K562 (cell line): Measurements from ENCODE around the gene KCTD19. TPM values are rescaled to one million over a fixed set of nuclear protein-coding genes. Genes with fewer than 3 reads are reported as not detected.

Source experiments
- NRF1 ChIP-seq, 2 experiments: fragments of 450-650 bp; IDR thresholded peaks in 1 of 2; conservative IDR thresholded peaks in 1 of 2; 2 replicates each; pipeline ENCODE4 v1.6.1; 2014; ENCODE audit warnings: mild to moderate bottlenecking in 2 of 2
- RB1 ChIP-seq: fragments of 450-650 bp; IDR thresholded peaks from 2 replicates; pipeline ENCODE4 v1.6.1; 2017; ENCODE audit warnings: low read depth, mild to moderate bottlenecking
- SOX6 ChIP-seq: fragments of 450-650 bp; IDR thresholded peaks from 2 replicates; pipeline ENCODE4 v1.6.1; 2014; ENCODE audit warnings: mild to moderate bottlenecking
- ZBTB17 ChIP-seq: fragments of 450-650 bp; formaldehyde crosslinking; IDR thresholded peaks from 2 replicates; pipeline ENCODE4 v1.4.0; 2020; ENCODE audit warnings: mild to moderate bottlenecking
- ZNF764 ChIP-seq: fragments of 250-450 bp; sonication (Bioruptor Pico); IDR thresholded peaks from 2 replicates; pipeline ENCODE4 v1.4.0; 2020; ENCODE audit warnings: low read depth, mild to moderate bottlenecking, moderate library complexity
- polyA plus RNA-seq, 8 experiments: library from polyadenylated mRNA; depleted of rRNA in 4 of 8; stranded (reverse) in 5 of 8; unstranded in 3 of 8; fragments of >200 nt; fragmentation: Nextera tagmentation in 2 of 8; fragmentation: Illumina TruSeq in 1 of 8; extraction: Ambion mirVana in 2 of 8; extraction: Trizol in 1 of 8; gene quantifications; 2 replicates each; pipeline versions ENCODE4 v1.2.1 to v1.2.3, GENCODE V29; 2011 to 2014; ENCODE audit warnings: inconsistent platforms in 1 of 8, missing spikeins in 1 of 8
- total RNA-seq, 7 experiments: library from RNA; depleted of rRNA in 6 of 7; stranded (reverse); fragments of >200 nt in 6 of 7; fragmentation: Illumina TruSeq in 2 of 7; extraction: Trizol in 2 of 7; gene quantifications; 2 replicates each; pipeline versions ENCODE4 v1.2.1 to v1.2.3, GENCODE V29; 2011 to 2021; ENCODE audit warnings: low replicate concordance in 1 of 7
- TF ChIP-seq, protein P1 (sequence below): conservative IDR thresholded peaks from 2 replicates; pipeline ENCODE4 v1.6.1; 2011; ENCODE audit warnings: low read depth, mild to moderate bottlenecking, low read length; ENCODE audit not compliant: control insufficient read depth
- TF ChIP-seq, protein P2 (sequence below), 2 experiments: fragments of 450-650 bp; formaldehyde crosslinking in 1 of 2; IDR thresholded peaks; 2 replicates each; pipeline versions ENCODE4 v1.4.0 to v1.6.1; 2014 to 2020; ENCODE audit warnings: mild to moderate bottlenecking in 2 of 2, borderline replicate concordance in 1 of 2, low read depth in 1 of 2
- TF ChIP-seq, protein P3 (sequence below): fragments of 450-650 bp; formaldehyde crosslinking; IDR thresholded peaks from 2 replicates; pipeline ENCODE4 v1.4.0; 2020; ENCODE audit warnings: mild to moderate bottlenecking, moderate library complexity
- TF ChIP-seq, protein P4 (sequence below): fragments of 250-450 bp; sonication (Bioruptor Pico); IDR thresholded peaks from 2 replicates; pipeline ENCODE4 v1.9.0; 2021; ENCODE audit warnings: mild to moderate bottlenecking, inconsistent platforms

Gene KCTD19
- total and polyA plus RNA-seq, 9 of the 15 experiments (the other 6 are each of a cell fraction or from before 2014, with no cell fraction given): 0.03 to 0.91 (median 0.22) TPM; not detected in 2

DNA sequence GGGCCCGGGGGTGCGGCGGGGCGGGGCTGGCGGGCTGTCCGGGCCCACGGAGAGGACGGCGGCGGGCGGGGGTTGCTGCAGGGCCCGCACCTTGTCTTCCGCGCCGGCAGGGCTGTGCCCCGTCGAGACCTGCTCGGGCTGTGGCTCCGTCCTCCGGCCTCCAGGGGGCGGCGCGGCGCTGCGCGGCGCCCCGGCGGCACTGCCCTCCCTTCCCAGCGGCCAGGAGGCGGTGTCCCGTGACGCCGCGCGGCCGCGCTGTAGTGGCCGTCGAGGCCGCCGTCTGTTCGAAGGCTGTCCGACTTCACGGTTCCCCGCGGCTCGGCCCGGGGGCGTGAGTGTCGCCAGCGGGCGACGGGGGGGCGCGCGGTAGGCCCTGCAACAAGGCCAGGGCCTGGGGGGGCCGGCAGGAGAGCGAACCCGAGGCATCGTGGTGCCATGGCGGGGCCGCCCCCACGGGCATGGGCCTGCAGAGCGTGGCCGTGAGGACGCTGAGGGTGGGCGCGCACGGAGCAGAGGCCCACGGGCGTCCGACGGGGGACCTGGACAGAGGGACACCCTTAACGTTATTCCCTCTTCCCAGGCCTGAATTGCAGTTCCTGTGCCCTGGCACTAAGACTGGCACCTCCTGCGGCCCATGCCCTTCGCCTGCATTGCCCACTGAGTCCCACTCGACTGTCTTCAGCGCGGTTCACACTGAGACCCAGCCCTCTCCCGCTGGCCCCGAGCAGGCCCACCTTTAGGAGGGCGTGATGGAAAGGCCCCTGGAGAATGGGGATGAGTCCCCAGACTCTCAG lies 47.0 kb downstream of the KCTD19 start, which contains the start of gene PLEKHG4 (continued):
- TF ChIP-seq, protein P1, sequence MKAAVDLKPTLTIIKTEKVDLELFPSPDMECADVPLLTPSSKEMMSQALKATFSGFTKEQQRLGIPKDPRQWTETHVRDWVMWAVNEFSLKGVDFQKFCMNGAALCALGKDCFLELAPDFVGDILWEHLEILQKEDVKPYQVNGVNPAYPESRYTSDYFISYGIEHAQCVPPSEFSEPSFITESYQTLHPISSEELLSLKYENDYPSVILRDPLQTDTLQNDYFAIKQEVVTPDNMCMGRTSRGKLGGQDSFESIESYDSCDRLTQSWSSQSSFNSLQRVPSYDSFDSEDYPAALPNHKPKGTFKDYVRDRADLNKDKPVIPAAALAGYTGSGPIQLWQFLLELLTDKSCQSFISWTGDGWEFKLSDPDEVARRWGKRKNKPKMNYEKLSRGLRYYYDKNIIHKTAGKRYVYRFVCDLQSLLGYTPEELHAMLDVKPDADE: peak; percentile 73
- TF ChIP-seq SOX6 (peak; percentile 54; the same call in 1 of the 2 replicates), ZBTB17 (peak; percentile 48; the same call in 1 of the 2 replicates), ZNF764 (CRISPR knock-in tag) (no peak), RB1 (peak; percentile 96), NRF1 (conservative IDR thresholded peaks at IDR 0.05 in 1 of 2, IDR thresholded peaks at IDR 0.05 in 1 of 2) (peak in 1 of 2 experiments; percentile 27; a peak in 1 of 4 replicates)
- TF ChIP-seq, protein P2, sequence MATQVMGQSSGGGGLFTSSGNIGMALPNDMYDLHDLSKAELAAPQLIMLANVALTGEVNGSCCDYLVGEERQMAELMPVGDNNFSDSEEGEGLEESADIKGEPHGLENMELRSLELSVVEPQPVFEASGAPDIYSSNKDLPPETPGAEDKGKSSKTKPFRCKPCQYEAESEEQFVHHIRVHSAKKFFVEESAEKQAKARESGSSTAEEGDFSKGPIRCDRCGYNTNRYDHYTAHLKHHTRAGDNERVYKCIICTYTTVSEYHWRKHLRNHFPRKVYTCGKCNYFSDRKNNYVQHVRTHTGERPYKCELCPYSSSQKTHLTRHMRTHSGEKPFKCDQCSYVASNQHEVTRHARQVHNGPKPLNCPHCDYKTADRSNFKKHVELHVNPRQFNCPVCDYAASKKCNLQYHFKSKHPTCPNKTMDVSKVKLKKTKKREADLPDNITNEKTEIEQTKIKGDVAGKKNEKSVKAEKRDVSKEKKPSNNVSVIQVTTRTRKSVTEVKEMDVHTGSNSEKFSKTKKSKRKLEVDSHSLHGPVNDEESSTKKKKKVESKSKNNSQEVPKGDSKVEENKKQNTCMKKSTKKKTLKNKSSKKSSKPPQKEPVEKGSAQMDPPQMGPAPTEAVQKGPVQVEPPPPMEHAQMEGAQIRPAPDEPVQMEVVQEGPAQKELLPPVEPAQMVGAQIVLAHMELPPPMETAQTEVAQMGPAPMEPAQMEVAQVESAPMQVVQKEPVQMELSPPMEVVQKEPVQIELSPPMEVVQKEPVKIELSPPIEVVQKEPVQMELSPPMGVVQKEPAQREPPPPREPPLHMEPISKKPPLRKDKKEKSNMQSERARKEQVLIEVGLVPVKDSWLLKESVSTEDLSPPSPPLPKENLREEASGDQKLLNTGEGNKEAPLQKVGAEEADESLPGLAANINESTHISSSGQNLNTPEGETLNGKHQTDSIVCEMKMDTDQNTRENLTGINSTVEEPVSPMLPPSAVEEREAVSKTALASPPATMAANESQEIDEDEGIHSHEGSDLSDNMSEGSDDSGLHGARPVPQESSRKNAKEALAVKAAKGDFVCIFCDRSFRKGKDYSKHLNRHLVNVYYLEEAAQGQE (IDR thresholded peaks at IDR 0.05; ENCODE audit: borderline replicate concordance): peak; percentile 84
- TF ChIP-seq, protein P2 (CRISPR knock-in tag; IDR thresholded peaks at IDR 0.05; ENCODE audit: low read depth): peak; percentile 56; the same call in 1 of the 2 replicates
- TF ChIP-seq, protein P3, sequence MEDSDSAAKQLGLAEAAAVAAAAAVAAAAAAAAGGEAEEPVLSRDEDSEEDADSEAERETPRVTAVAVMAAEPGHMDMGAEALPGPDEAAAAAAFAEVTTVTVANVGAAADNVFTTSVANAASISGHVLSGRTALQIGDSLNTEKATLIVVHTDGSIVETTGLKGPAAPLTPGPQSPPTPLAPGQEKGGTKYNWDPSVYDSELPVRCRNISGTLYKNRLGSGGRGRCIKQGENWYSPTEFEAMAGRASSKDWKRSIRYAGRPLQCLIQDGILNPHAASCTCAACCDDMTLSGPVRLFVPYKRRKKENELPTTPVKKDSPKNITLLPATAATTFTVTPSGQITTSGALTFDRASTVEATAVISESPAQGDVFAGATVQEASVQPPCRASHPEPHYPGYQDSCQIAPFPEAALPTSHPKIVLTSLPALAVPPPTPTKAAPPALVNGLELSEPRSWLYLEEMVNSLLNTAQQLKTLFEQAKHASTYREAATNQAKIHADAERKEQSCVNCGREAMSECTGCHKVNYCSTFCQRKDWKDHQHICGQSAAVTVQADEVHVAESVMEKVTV: peak; percentile 54; the same call in 1 of the 2 replicates
- TF ChIP-seq, protein P4, sequence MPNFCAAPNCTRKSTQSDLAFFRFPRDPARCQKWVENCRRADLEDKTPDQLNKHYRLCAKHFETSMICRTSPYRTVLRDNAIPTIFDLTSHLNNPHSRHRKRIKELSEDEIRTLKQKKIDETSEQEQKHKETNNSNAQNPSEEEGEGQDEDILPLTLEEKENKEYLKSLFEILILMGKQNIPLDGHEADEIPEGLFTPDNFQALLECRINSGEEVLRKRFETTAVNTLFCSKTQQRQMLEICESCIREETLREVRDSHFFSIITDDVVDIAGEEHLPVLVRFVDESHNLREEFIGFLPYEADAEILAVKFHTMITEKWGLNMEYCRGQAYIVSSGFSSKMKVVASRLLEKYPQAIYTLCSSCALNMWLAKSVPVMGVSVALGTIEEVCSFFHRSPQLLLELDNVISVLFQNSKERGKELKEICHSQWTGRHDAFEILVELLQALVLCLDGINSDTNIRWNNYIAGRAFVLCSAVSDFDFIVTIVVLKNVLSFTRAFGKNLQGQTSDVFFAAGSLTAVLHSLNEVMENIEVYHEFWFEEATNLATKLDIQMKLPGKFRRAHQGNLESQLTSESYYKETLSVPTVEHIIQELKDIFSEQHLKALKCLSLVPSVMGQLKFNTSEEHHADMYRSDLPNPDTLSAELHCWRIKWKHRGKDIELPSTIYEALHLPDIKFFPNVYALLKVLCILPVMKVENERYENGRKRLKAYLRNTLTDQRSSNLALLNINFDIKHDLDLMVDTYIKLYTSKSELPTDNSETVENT (CRISPR knock-in tag): peak; percentile 87
